NOMO-1 (cell line): ENCODE data around the gene ZC3H18.

Experiments used
- DNase-seq, 2 experiments: peaks; one replicate each; lab custom pipeline; 2025; ENCODE audit not compliant: unreplicated experiment in 2 of 2; lab: John Stamatoyannopoulos, UW

ZC3H18 gene

GRCh38 chr16:88671806-88672205 is 101.6 kb downstream of the ZC3H18 start:
- no peak for DNase-seq

GRCh38 chr16:88672776-88673175 is 102.6 kb downstream of the ZC3H18 start:
- DNase-seq: no peak

GRCh38 chr16:88673716-88674379 is 103.6 kb downstream of the ZC3H18 start:
- DNase-seq: no peak

DNA sequence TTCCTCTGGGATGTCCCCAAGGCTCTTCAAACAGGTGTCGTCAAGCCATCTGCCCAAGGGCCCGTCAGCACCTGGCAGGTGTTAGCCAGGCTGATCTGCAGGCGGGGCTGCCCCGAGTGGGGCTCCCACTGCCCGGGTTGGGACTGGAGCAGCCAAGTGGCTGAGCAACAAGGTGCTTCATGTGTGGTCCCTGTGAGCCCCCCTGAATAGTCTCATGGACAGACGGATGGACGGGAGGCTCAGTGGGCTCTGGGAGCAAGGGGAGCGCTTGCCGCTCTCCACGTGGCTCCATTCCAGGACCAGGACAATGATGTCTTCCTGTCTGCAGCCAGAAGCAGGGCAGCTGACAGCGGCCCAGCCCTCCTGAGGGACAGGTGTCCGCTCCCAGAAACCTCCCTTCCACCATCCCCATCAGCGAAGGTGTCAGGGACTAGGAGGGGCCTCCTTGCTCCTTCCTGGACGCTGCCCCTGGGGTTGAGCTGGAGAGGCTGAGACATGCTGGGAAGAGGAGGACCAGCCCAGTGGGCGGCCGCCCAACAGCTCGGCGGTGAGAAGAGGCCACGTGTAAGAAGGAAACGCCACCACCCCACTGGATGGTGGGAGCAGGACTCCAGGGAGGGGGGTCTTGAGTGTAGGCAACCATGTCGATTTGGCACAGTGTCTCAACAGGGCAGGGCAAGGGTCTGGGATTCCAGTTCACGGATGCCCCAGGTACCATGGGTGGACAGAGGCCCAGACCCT is 106.5 kb downstream of the ZC3H18 start:
- no peak for DNase-seq

DNA sequence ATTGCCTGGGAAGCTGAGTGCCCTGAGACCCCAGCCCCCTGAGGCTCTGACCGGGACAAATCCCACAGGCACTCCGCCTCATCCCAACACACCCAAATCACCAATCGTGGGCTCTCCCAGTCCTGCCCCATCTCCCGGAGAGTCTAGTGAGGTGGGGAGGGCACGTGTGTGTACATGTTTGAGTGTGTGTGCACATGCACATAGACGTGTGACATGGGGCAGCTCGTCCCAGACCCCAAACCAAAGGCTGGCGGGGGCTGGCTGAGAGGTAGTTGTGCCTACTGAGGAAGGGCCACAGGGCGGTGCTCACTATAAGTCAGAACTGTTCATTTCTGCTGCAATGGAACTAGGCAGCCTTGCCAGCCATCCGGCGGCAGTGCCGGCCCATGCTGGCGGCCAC is 107.5 kb downstream of the ZC3H18 start:
- no peak for DNase-seq

DNA sequence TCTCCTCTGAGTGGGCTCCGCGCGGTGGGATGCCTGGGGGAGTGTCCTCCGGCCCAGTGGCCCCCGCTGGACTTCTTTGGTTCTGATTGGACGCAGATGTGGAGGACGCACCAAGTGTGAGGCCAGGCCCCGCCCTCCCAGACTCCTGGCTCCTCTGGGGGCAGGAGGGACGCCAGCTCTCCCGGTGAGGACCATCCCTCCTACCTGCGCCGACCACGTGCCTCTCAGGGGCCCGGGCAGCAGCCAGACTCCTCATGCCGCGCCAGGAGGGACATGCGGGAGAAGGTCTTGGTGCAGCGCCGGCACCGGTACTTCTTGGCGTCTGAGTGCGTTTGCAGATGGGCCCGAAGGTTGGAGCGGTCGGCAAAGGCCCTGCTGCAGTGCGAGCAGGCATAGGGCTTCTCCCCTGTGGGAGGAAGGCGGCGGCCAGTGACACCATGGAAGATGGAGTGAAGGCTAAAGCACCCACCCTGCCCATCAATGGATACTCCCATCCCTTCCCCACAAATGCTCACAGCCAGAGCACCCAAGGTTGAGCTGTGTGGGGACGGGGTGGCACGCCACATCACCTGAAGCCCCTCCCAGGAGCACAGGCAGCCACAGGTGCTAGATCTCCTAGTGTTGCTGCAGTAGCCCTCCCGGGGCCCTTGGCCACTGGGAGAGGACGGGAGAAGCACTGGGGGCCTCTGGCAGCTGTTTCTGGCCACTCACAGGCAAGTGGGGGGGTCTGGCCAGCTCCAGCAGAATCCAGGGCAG is 108.2 kb downstream of the ZC3H18 start:
- DNase-seq: no peak

DNA sequence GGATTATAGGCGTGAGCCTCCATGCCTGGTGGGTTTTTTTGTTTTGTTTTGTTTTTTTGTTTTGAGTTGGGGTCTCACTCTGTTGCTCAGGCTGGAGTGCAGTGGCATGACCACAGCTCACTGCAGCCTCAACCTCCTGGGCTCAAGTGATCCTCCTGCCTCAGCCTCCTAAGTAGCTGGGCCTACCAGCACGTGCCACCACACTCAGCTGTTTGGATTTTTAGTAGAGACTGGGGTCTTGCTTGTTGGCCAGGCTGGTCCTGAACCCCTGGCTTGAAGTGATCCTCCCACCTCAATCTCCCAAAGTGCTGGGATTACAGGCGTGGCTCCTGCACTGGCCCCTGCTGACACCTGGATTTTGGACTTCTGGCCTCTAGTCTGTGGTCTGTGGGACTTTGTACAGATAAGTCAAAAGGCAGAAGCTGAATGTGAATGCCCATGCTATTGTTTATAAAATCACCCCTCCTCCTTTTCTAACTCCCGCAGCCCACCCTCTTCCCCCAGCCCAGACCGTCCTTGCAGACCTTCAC is 110.4 kb downstream of the ZC3H18 start:
- no peak for DNase-seq

DNA sequence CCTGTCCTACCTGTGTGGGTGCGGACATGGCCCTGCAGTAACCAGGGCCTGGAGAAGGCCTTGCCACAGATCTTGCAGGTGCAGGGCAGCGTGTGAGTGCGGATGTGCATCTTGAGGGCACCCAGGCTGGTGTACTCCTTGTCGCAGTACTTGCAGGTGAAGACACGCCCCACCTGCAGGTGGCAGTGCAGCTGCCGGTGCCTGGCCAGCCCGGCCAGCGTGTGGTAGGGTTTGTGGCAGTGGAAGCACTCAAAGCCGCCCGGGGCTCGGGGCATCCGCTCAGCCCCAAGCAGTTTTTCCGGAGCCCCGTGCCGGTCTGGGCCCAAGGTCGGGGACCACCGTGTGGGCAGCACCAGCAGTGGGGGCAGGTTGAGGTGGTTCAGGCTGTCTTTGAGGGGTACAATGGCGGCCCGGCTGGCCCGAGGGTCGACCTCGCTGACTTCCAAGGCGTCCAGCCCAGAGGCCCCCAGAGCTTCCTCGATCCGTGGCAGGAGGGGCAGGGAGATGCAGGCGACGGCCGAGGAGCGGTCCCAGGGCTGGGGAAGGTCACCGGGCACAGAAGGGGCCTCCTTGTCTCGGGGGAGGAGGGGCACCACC is 111.0 kb downstream of the ZC3H18 start:
- DNase-seq: peak; percentile 15 to 44
